Liver (tissue), 3 donors: Measurements from ENCODE around the gene F12.

ENCODE experiments used
- CTCF ChIP-seq: fragments of 150-350 bp; IDR thresholded peaks from 2 replicates; pipeline ENCODE4 v1.5.1; 2017; ENCODE audit warnings: improper control_type of control experiment, low read depth, low read length; ENCODE audit not compliant: missing input control
- RAD21 ChIP-seq, 2 donors: IDR thresholded peaks; 2 replicates each; pipeline ENCODE4 v1.6.1; 2016; ENCODE audit warnings: antibody characterized with exemption in 2 of 2, mild to moderate bottlenecking in 2 of 2
- REST ChIP-seq: IDR thresholded peaks from 2 replicates; pipeline ENCODE4 v1.6.1; 2016; ENCODE audit warnings: antibody characterized with exemption, mild to moderate bottlenecking
- TAF1 ChIP-seq: conservative IDR thresholded peaks from 2 replicates; pipeline ENCODE4 v1.6.1; 2016; ENCODE audit warnings: antibody characterized with exemption, mild to moderate bottlenecking
- YY1 ChIP-seq: IDR thresholded peaks from 2 replicates; pipeline ENCODE4 v1.6.1; 2016; ENCODE audit warnings: antibody characterized with exemption, mild to moderate bottlenecking
- TF ChIP-seq, protein P1 (sequence below): IDR thresholded peaks from 2 replicates; pipeline ENCODE4 v1.6.1; 2016; ENCODE audit warnings: antibody characterized with exemption
- donor health status: healthy.
- donor health status: healthy.

DNA sequence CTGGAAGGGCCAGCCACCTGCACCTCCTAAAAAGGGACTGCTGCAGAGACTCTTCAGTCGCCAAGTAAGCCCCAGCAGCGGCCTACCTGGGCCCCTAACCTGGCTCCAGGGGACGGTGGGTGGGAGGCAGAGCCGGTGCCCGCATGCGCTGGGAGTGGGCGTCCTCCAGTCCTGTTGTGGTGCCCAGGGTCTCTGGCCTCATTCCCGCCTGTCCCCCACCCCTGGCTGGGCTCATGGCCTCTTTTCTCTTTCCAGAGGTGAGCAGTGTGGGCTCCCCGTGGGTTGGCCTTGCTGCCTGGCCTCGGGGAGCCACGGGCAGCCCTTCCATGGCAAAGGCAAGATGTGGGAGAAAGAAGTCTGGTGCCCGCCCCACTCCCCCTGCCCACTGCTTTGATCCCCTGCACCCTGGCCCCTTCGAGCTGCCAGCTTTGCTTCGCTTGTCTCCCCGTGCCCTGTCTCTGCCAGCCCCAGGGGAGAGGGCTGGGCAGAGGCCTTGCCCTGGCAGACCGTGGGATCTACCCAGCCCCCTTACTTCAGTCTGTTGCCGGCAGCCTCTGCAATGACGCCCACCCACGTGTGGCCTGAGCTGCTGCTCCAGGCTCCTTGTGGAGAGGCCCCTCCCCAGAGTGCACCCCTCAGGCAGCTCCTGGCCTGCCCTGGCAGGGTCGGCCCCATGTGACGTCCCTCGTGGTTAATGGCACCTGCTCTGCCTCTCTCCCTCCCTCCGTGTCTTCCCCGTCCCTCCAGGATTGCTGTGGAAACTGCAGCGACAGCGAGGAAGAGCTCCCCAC is 31.8 kb upstream of the F12 start:
- TF ChIP-seq TAF1, result no peak
- no peak for TF ChIP-seq REST
- TF ChIP-seq CTCF, result no peak
- no peak for TF ChIP-seq RAD21 (IDR thresholded peaks at IDR 0.05)
- TF ChIP-seq, protein P1, sequence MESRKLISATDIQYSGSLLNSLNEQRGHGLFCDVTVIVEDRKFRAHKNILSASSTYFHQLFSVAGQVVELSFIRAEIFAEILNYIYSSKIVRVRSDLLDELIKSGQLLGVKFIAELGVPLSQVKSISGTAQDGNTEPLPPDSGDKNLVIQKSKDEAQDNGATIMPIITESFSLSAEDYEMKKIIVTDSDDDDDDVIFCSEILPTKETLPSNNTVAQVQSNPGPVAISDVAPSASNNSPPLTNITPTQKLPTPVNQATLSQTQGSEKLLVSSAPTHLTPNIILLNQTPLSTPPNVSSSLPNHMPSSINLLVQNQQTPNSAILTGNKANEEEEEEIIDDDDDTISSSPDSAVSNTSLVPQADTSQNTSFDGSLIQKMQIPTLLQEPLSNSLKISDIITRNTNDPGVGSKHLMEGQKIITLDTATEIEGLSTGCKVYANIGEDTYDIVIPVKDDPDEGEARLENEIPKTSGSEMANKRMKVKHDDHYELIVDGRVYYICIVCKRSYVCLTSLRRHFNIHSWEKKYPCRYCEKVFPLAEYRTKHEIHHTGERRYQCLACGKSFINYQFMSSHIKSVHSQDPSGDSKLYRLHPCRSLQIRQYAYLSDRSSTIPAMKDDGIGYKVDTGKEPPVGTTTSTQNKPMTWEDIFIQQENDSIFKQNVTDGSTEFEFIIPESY, result no peak
- TF ChIP-seq YY1, result no peak
